Right kidney (tissue), 9 donors: ENCODE measurements around the gene SIL1.
"Not testable (repeated sequence)": the region's sequence is repeated elsewhere in the genome, so short reads cannot be mapped to it uniquely, and the experiment has no call there.

ENCODE experiments used
- DNase-seq: peaks from one replicate; pipeline ENCODE4 v3.0.0-alpha.2; 2016
- long read RNA-seq, 8 donors: transcript quantifications; one replicate each; lab custom pipeline, GENCODE V29; 2026

Gene SIL1
- long read RNA-seq, donor 1, transcript SIL1-202 (10 exons, 1,923 nt), result major isoform, 11 of 33 reads
- long read RNA-seq, donor 1, partial matches to known transcripts, result 21 of 33 reads
- long read RNA-seq, donor 1, other reads (novel, unspliced or antisense), result 0 of 33 reads
- long read RNA-seq, donor 2, transcript SIL1-202 (10 exons, 1,923 nt), result major isoform, 7 of 590 reads
- long read RNA-seq, donor 2, partial matches to known transcripts, result 572 of 590 reads
- long read RNA-seq, donor 2, other reads (novel, unspliced or antisense), result 11 of 590 reads
- long read RNA-seq, donor 3, transcript SIL1-202 (10 exons, 1,923 nt), result major isoform, 8 of 423 reads
- long read RNA-seq, donor 3, partial matches to known transcripts, result 395 of 423 reads
- long read RNA-seq, donor 3, other reads (novel, unspliced or antisense), result 20 of 423 reads
- long read RNA-seq, donor 4, transcript SIL1-202 (10 exons, 1,923 nt), result major isoform, 6 of 958 reads
- long read RNA-seq, donor 4, partial matches to known transcripts, result 774 of 958 reads
- long read RNA-seq, donor 4, other reads (novel, unspliced or antisense), result 178 of 958 reads
- long read RNA-seq, donor 5, transcript SIL1-202 (10 exons, 1,923 nt), result major isoform, 17 of 24 reads
- long read RNA-seq, donor 5, partial matches to known transcripts, result 5 of 24 reads
- long read RNA-seq, donor 5, other reads (novel, unspliced or antisense), result 0 of 24 reads
- long read RNA-seq, donor 6, transcript SIL1-202 (10 exons, 1,923 nt), result major isoform, 8 of 13 reads
- long read RNA-seq, donor 6, partial matches to known transcripts, result 5 of 13 reads
- long read RNA-seq, donor 6, other reads (novel, unspliced or antisense), result 0 of 13 reads
- long read RNA-seq, donor 7, transcript SIL1-202 (10 exons, 1,923 nt), result major isoform, 11 of 1,467 reads
- long read RNA-seq, donor 7, partial matches to known transcripts, result 1,391 of 1,467 reads
- long read RNA-seq, donor 7, other reads (novel, unspliced or antisense), result 64 of 1,467 reads
- long read RNA-seq, donor 8, transcript SIL1-202 (10 exons, 1,923 nt), result major isoform, 9 of 1,190 reads
- long read RNA-seq, donor 8, partial matches to known transcripts, result 944 of 1,190 reads
- long read RNA-seq, donor 8, other reads (novel, unspliced or antisense), result 236 of 1,190 reads

DNA sequence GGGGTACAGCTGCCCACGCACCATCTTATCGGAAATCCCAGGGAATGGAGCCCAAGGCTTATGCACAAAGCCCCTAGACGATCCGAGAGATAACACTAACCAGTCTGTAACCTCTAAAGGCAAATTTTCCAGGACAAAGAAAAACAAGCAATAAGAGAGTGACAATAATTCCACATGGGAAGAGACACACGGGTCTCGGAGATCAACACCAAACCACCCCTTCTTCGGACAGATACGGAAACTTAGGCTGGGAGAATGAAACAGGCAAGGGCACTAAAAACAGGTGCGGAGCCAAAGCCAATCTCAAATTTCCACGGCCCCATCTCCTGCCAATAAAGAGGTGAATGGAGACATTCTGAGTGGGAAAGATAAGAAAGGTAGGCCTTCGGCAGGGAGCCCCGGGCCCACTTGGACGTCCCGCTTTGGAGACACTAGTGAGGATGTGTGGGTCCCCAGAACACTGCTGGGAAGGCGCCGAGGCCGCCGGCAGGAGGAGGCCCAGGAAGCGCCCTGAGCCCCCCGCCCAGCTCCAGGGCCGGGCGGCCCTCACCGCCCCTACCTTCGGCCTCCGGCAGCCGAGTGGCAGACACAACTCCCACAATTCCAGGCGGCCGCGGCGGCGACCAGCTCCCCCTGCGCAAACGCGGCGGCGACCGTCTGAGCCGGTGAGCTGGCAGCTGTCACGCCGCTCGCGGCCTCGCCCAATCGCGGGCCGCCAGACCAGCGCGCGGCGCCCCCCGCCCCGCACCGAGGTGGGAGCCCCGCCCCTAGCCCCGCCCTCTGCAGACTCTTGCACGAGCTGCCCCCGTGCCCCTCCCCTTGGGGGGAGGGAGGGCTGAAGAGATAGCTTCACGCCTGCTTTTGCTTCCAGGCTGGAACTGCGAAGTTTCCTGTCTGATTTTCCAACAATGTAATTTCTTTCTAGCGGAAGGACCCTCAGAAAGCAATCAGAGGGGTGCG, at the start of gene SIL1:
TSS of gene SIL1 (minus strand) at position 659 of the 960 bp plus-strand sequence. CDS start 70,525 bp downstream, outside the sequence.
- peak; percentile 91 for DNase-seq

- DNase-seq, result peak; percentile 19
Observed at GRCh38 chr5:139246394-139246793, 48.2 kb upstream of the SIL1 start.

- DNase-seq, result no peak
Observed at GRCh38 chr5:139245637-139246339, 47.6 kb upstream of the SIL1 start.

DNA sequence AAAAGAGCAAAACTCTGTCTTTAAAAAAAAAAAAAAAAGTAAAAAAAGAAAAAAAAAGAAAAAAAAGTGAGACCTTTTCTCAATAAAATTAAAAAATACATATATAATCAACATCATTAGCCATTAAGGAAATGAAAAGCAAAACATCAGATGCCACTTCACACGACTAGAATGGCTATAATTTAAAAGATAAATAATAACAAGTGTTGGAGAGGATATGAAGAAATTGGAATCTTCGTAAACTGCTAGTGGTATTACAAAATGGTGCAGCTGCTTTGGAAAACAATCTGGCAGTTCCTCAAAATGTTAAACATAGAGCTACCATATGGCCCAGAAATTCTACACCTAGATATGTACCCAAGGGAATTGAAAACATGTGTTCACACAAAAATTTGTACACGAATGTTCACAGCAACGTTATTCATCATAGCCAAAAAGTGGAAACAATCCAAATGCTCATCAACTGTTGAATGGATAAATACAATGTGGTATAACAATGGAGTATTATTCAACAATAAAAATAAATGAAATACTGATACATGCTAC, 45.3 kb upstream of the SIL1 start:
- no peak for DNase-seq

DNA sequence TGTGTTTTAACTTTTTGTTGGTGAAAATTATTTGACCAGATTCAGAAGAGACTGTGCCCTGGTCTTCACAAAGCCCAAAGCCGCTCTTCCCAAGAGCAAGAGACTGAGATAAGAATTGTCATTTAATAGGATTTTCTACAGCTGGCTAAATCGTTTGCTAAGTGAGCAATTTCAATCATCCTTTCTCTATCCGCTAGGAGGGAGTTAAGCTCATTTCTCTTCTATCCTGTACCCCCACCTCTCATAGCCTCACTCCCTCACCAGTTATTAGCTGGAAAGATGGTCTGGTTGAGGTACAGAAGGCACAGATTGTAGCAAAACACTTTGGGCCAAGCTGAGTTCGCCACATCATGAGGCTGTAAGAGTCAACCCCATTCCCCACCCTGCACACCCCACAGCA, 43.0 kb upstream of the SIL1 start:
- DNase-seq, result no peak

DNA sequence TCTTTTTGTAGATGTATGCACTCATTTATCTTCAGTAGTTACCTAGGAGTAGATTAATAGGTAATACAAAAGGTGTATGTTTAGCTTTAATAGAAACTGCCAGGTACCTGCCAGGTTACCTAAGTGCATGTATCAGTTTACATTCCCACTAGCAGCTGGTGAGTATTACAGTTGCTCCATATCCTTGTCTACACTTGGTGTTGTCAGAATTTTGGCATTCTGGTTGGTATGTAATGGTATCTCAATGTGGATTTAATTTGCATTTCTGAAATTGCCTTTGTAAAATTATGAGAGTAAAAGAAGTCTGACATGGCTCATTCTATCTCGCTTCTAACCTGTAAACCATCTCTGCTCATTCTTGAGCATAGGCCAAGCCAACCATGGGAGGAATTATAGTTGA, 38.3 kb upstream of the SIL1 start:
- no peak for DNase-seq

DNA sequence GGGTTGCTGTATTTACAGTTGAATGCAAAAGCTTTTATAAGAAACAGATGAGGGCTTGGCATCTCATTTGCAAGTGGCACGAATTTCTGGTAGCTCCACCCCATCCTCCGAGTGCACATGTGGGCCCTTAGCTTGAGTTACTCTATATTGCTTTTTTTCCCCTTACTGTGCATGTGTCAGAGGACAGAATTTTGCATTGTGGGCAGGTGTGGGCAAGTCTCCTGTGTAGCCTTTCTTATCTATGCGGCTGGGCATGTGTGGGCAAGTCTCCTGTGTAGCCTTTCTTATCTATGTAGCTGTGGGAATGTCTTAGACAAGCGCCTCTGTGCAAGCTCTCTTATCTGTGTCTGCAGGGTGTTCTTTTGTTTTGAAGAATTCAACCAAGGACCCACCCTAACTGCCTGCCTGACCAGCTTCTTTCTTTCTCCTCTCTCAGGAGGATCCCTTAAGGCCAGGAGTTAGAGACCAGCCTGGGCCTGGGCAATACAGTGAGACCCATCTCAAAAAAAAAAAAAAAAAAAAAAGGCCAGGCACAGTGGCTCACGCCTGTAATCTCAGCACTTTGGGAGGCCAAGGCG, 34.1 kb upstream of the SIL1 start:
- no peak for DNase-seq

- DNase-seq, result no peak
Observed at GRCh38 chr5:139228201-139228803, 30.1 kb upstream of the SIL1 start.

GRCh38 chr5:139226131-139226530, 28.0 kb upstream of the SIL1 start:
- no peak for DNase-seq

DNA sequence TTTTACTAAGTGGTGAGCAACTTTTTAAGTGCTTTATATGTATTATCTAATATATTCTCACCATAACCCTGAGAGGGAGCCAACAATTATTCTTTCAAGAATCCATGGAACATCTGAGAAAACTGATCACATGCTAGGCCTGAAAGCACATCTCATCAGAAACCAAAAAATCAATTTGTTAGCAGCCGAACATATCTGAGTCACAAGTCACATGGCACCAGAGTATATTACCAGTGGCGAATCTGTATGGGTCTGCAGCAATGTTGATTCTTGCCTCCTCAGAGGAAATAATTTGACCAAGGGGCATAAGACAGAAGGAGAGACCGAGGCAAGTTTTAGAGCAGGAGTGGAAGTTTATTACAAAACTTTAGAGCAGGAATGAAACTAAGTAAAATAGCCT, 25.3 kb upstream of the SIL1 start:
- DNase-seq, result no peak

DNA sequence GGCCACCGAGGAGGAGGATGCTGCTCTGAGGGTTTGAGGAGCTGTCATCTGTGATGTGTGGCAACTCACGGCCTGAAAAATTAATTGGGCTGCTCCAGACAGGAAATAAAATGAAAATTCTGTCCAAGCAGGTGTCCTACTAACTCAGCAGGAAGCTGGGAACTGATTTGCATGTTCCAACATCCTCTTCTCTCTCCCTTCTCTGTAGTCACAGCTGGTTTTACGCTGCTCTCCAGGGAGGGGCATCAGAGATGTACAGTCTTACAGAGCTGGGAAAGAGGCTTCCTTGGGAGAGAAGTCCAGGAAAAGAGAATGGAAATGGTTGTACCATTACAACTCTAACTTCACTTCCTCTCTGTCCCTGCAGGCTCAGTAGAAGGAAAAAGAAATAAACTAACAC, 24.2 kb upstream of the SIL1 start:
- DNase-seq, result no peak

DNA sequence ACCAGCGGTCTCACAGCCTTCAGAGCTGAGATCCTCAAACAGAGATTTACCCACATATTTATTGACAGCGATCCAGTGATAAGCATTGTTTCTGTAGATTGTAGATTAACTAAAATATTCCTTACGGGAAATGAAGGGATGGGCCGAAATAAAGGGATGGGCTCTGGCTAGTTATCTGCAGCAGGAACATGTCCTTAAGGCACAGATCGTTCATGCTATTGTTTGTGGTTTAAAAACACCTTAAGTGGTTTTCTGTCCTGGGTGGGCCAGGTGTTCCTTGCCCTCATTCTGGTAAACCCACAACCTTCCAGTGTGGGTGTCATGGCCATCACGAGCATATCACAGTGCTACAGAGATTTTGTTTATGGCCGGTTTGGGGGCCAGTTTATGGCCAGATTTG, 19.9 kb upstream of the SIL1 start:
- DNase-seq, result not testable (repeated sequence)

DNA sequence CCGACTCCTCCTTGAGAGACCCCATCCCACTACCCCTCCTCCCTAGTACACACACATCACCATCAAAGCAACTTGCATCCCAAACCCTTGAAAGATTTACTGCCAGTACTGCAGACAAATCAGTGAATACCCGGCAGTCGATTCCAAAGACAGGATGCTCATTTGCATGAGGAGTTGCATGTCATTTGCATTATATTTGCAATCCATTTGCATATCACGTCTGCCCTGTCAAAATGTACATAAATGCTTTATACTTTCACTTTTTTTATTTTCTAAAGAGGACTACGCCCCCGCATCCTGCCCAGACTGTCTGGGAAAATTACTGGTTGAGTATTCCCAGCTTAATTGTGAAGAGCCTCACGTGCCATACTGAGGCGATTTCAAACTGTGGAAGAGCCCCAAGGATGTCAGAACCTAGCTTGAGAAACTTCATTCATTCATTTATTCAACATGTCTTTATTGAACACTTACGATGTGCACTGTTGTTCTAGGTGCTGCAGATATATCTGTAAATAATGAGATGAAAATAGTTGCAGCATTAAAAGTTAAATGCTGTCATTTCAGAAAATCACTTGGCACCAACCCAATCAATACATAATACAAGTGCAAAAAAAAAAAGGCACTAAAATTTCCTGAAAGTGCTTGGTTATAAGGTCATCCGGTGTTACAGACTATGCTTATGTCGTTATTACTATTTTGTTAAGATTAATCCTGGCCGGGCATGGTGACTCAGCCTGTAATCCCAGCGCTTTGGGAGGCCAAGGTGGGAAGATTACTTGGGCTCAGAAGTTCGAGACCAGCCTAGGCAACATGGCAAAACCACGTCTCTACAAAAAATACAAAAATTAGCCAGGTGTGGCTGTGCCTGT, 17.2 kb upstream of the SIL1 start:
- no peak for DNase-seq

- no peak for DNase-seq
Observed at GRCh38 chr5:139214646-139215045, 16.5 kb upstream of the SIL1 start.

DNA sequence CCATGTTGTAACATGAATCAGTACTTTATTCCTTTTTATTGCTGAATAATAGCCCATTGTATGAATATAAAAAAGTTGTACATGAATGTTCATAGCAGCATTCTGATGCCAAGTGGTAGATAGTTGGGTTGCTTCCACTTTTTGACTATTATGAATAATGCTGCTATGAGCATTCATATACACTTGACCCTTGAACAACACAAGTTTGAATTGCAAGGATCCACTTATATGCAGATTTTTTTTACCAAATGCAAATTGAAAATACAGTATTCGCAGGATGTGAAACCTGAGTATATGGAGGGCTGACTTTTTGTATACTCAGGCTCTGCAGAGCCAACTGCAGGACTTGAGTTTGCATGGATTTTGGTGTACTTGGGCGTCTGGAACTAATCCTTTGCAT, 14.7 kb upstream of the SIL1 start:
- DNase-seq, result no peak

DNA sequence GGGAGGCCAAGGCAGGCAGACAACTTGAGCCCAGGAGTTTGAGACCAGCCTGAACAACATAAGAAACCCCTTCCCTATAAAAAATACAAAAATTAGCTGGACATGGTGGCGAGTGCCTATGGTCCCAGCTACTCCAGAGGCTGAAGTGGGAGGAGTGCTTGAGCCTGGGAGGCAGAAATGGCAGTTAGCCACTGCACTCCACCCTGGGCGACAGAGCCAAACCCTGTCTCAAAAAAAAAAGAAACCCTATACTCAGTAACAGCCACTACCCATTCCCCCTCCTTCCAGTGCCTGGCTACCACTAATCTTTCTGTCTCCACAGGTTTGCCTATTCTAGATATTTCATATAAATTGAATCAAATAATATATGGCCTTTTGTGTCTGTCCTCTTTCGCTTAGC, 14.3 kb upstream of the SIL1 start:
- DNase-seq, result no peak

DNA sequence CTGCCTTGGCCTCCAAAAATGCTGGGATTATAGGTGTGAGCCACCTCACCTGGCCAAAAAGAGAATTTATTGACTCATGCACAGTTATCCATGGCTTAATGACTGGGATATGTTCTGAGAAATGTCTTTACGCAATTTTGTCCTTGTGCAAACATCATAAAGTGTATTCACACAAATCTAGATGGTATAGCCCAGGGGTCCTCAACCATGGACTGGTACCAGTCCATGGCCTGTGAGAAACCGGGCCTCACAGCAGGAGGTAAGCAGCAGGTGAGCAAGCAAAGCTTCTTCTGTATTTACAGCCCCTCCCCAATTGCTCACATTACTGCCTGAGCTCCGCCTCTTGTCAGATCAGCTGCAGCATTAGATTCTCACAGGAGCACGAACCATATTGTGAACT, 12.4 kb upstream of the SIL1 start:
- no peak for DNase-seq

- no peak for DNase-seq
Observed at GRCh38 chr5:139207297-139208000, 9.3 kb upstream of the SIL1 start.
